DOHH2 (cell line): ENCODE results near the gene RPL35.

Source experiments
- CTCF ChIP-seq: fragments of 200-600 bp; sonication (generic); IDR thresholded peaks from one replicate; pipeline ENCODE4 v1.5.1; 2014; ENCODE audit warnings: antibody characterized with exemption, mild to moderate bottlenecking, low read depth, low read length; ENCODE audit not compliant: poor library complexity, severe bottlenecking
- EZH2phosphoT487 ChIP-seq: fragments of 200-600 bp; sonication (generic); IDR thresholded peaks from 2 replicates; pipeline ENCODE4 v1.6.1; 2017; ENCODE audit warnings: borderline replicate concordance, mild to moderate bottlenecking, antibody characterized with exemption, low read length, moderate library complexity, mixed read lengths

GRCh38 chr9:124875501-124875900 lies 13.7 kb upstream of the RPL35 start:
- TF ChIP-seq CTCF (no peak), EZH2phosphoT487 (no peak)
